H1 (cell line): ENCODE data around the gene CAMTA1. TPM values are rescaled to one million over a fixed set of nuclear protein-coding genes. Genes with fewer than 3 reads are reported as not detected.

Experiments
- CTBP2 ChIP-seq: IDR thresholded peaks from 2 replicates; pipeline ENCODE4 v1.7.0; 2011; ENCODE audit warnings: borderline replicate concordance, mild to moderate bottlenecking, moderate library complexity, mixed read lengths, low read length; ENCODE audit not compliant: insufficient read depth, insufficient read length
- JUN ChIP-seq: IDR thresholded peaks from 2 replicates; pipeline ENCODE4 v1.6.1; 2011; ENCODE audit warnings: low read depth, mild to moderate bottlenecking, improper control_type of control experiment, low read length
- KDM4A ChIP-seq: IDR thresholded peaks from one replicate; pipeline ENCODE4 v1.7.1; 2012; ENCODE audit warnings: low read depth, mild to moderate bottlenecking, moderate library complexity, low read length, inconsistent platforms; ENCODE audit not compliant: severe bottlenecking
- POLR2AphosphoS5 ChIP-seq: IDR thresholded peaks from 2 replicates; pipeline ENCODE4 v1.6.1; 2011; ENCODE audit warnings: low read depth, low read length
- TBP ChIP-seq: IDR thresholded peaks from 2 replicates; pipeline ENCODE4 v1.6.1; 2011; ENCODE audit warnings: low read depth, low read length, improper control_type of control experiment
- polyA plus RNA-seq, 7 experiments: library from polyadenylated mRNA; depleted of rRNA in 3 of 7; stranded (reverse) in 5 of 7; unstranded in 2 of 7; fragments of >200 nt in 5 of 7; fragments of 200-250 nt in 2 of 7; gene quantifications; 1 replicate in 5 of 7; 2 replicates in 1 of 7; 4 replicates in 1 of 7; pipeline versions ENCODE4 v1.2.1 to v1.2.3, GENCODE V29; 2011 to 2013; ENCODE audit warnings: missing spikeins in 2 of 7, mixed read lengths in 2 of 7
- total RNA-seq: library from RNA; stranded (reverse); fragmentation: NEBNext Ultra II Directional; extraction: Animal tissue kit (Norgen Biotek cat#: 25700); gene quantifications from 2 replicates; pipeline ENCODE4 v1.2.1, GENCODE V29; 2021
- TF ChIP-seq, protein P1 (sequence below): IDR thresholded peaks from 2 replicates; pipeline ENCODE4 v1.6.1; 2012; ENCODE audit warnings: inconsistent platforms

Gene CAMTA1
- total and polyA plus RNA-seq, 2 of the 8 experiments (the other 6 are each of a cell fraction or from before 2014, with no cell fraction given) = 65.0 to 119 TPM

DNA sequence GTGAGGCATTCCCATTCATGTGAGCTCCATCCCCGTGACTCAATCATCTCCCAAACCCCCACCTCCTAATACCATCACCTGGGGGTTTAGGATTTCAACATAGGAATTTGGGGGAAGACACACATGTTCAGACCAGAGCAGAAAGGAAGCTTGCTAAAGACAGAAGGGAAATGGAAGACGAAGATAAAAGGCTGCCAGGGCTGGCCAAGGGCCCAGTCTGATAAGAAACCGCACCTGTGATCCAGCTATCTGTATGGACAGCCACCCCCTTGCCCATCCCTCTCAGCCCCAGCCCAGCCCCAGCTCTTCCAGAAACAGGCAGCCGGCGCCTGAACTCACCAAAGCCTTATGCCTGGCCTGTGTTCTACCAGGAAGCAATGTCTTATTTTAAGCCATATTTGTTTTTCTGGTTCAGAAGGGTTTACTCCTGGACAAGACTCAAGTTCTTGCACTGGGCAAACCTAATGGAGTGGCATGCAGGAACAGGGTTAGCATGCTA, 787.4 kb downstream of the CAMTA1 start (continued):
- TF ChIP-seq JUN (no peak), POLR2AphosphoS5 (no peak), CTBP2 (no peak), TBP (no peak), KDM4A (no peak)
- TF ChIP-seq, protein P1, sequence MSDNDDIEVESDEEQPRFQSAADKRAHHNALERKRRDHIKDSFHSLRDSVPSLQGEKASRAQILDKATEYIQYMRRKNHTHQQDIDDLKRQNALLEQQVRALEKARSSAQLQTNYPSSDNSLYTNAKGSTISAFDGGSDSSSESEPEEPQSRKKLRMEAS = no peak
